ENCODE data around the gene SAMD4A.

The SAMD4A gene

GRCh38 chr14:54566410-54567223, at the start of gene SAMD4A:
SAMD4A (plus strand) TSS chr14:54567128; CDS start chr14:54567917, 789 bp downstream.
- DNase-seq (ENCODE audit: low read depth in 2 of 3, low spot score in 1 of 3), result peak; percentile 30 to 52 (median 43)

- no peak for DNase-seq (ENCODE audit: low read depth in 2 of 3, low spot score in 1 of 3)
These were observed 42.5 kb upstream of the SAMD4A start for GRCh38 chr14:54524410-54524809.

GRCh38 chr14:54528973-54529372, 38.0 kb upstream of the SAMD4A start:
- no peak for DNase-seq (ENCODE audit: low read depth in 2 of 3, low spot score in 1 of 3)

- DNase-seq (ENCODE audit: low read depth in 2 of 3, low spot score in 1 of 3), result no peak
These were observed 37.1 kb upstream of the SAMD4A start for GRCh38 chr14:54529811-54530210.

GRCh38 chr14:54532111-54533012, 34.6 kb upstream of the SAMD4A start:
- no peak for DNase-seq (ENCODE audit: low read depth in 2 of 3, low spot score in 1 of 3)

GRCh38 chr14:54533100-54533499, 33.8 kb upstream of the SAMD4A start:
- DNase-seq (ENCODE audit: low read depth in 2 of 3, low spot score in 1 of 3), result no peak

- DNase-seq (ENCODE audit: low read depth in 2 of 3, low spot score in 1 of 3), result no peak
These were observed 31.8 kb upstream of the SAMD4A start for GRCh38 chr14:54535126-54535525.

GRCh38 chr14:54535646-54536045, 31.3 kb upstream of the SAMD4A start:
- no peak for DNase-seq (ENCODE audit: low read depth in 2 of 3, low spot score in 1 of 3)

GRCh38 chr14:54537651-54538050, 29.3 kb upstream of the SAMD4A start:
- no peak for DNase-seq (ENCODE audit: low read depth in 2 of 3, low spot score in 1 of 3)

GRCh38 chr14:54538055-54538454, 28.9 kb upstream of the SAMD4A start:
- no peak for DNase-seq (ENCODE audit: low read depth in 2 of 3, low spot score in 1 of 3)

GRCh38 chr14:54547583-54547982, 19.3 kb upstream of the SAMD4A start:
- DNase-seq (ENCODE audit: low read depth in 2 of 3, low spot score in 1 of 3), result no peak

GRCh38 chr14:54548491-54548890, 18.4 kb upstream of the SAMD4A start:
- no peak for DNase-seq (ENCODE audit: low read depth in 2 of 3, low spot score in 1 of 3)

- no peak for DNase-seq (ENCODE audit: low read depth in 2 of 3, low spot score in 1 of 3)
These were observed 17.1 kb upstream of the SAMD4A start for GRCh38 chr14:54549862-54550261.

- DNase-seq (ENCODE audit: low read depth in 2 of 3, low spot score in 1 of 3), result no peak
These were observed 16.4 kb upstream of the SAMD4A start for GRCh38 chr14:54550514-54550913.

GRCh38 chr14:54554401-54554800, 12.5 kb upstream of the SAMD4A start:
- no peak for DNase-seq (ENCODE audit: low read depth in 2 of 3, low spot score in 1 of 3)

GRCh38 chr14:54555651-54556050, 11.3 kb upstream of the SAMD4A start:
- DNase-seq (ENCODE audit: low read depth in 2 of 3, low spot score in 1 of 3), result no peak

- no peak for DNase-seq (ENCODE audit: low read depth in 2 of 3, low spot score in 1 of 3)
These were observed 10.4 kb upstream of the SAMD4A start for GRCh38 chr14:54556535-54556934.

GRCh38 chr14:54562334-54562733, 4.6 kb upstream of the SAMD4A start:
- DNase-seq (ENCODE audit: low read depth in 2 of 3, low spot score in 1 of 3), result no peak

GRCh38 chr14:54564071-54564867, 2.7 kb upstream of the SAMD4A start:
- no peak for DNase-seq (ENCODE audit: low read depth in 2 of 3, low spot score in 1 of 3)

- peak in 2 of 3 donors; percentile 27 to 45 for DNase-seq (ENCODE audit: low read depth in 2 of 3, low spot score in 1 of 3)
These were observed 1.8 kb upstream of the SAMD4A start for GRCh38 chr14:54564868-54565784.

All from stimulated activated CD4-positive, alpha-beta T cell treated with anti-CD3 and anti-CD28 coated beads, Interleukin-12 subunit alpha, Interleukin-12 subunit beta, amount 100 ng/mL, for 48 hours (primary cell).